OCI-LY7 (cell line): ENCODE measurements around the gene APOBEC3C. TPM values are rescaled to one million over a fixed set of nuclear protein-coding genes. Genes with fewer than 3 reads are reported as not detected.
"Not testable (repeated sequence)": the region's sequence is repeated elsewhere in the genome, so short reads cannot be mapped to it uniquely, and the experiment has no call there.

Experiments
- BruUV-seq: library from RNA; stranded (reverse); fragments of 400-500 nt; replicated peaks from 2 replicates; lab custom pipeline; 2021; lab: Mats Ljungman, UMichigan
- CTCF ChIA-PET: fragments of 300-600 bp; sonication (Branson Sonifier 250); formaldehyde crosslinking; loops from one replicate; lab custom pipeline; 2022; ENCODE audit warnings: antibody characterized with exemption; ENCODE audit not compliant: unreplicated experiment; lab: Charles Lee
- POLR2A ChIA-PET: fragments of 300-600 bp; sonication (Branson Sonifier 250); formaldehyde crosslinking; loops from one replicate; lab custom pipeline; 2022; ENCODE audit warnings: antibody characterized with exemption; lab: Charles Lee
- DNase-seq: peaks from one replicate; pipeline ENCODE4 v3.0.0-alpha.2; 2015; ENCODE audit warnings: low spot score
- H2AFZ ChIP-seq: fragments of 200-600 bp; sonication (generic), shearing (Covaris generic); 2 replicates; pipeline ENCODE4 v1.6.1; 2014; ENCODE audit warnings: mild to moderate bottlenecking, antibody characterized with exemption, low read length, moderate library complexity
- H3K27ac ChIP-seq: fragments of 200-600 bp; sonication (generic); 2 replicates; pipeline ENCODE4 v1.5.1; 2014; ENCODE audit warnings: mixed run types, low read depth, mild to moderate bottlenecking, moderate library complexity, low read length, inconsistent platforms; ENCODE audit not compliant: poor library complexity, severe bottlenecking
- H3K36me3 ChIP-seq: fragments of 200-600 bp; sonication (generic); 2 replicates; pipeline ENCODE4 v1.6.1; 2014; ENCODE audit warnings: mild to moderate bottlenecking, antibody characterized with exemption, low read length, moderate library complexity, mixed read lengths; ENCODE audit not compliant: insufficient read depth
- H3K4me1 ChIP-seq: fragments of 200-600 bp; sonication (generic); 2 replicates; pipeline ENCODE4 v1.5.1; 2014; ENCODE audit warnings: mild to moderate bottlenecking, low read length; ENCODE audit not compliant: insufficient read depth, poor library complexity, severe bottlenecking
- H3K4me2 ChIP-seq: fragments of 200-600 bp; sonication (generic); 2 replicates; pipeline ENCODE4 v1.6.1; 2014; ENCODE audit warnings: mild to moderate bottlenecking, low read length
- H3K4me3 ChIP-seq: fragments of 200-600 bp; sonication (generic); 2 replicates; pipeline ENCODE4 v1.5.1; 2014; ENCODE audit warnings: mild to moderate bottlenecking, low read depth, low read length; ENCODE audit not compliant: poor library complexity, severe bottlenecking
- H3K79me2 ChIP-seq: fragments of 200-600 bp; sonication (generic); 2 replicates; pipeline ENCODE4 v1.6.1; 2016; ENCODE audit warnings: low read depth, mild to moderate bottlenecking, low read length, moderate library complexity, mixed read lengths; ENCODE audit not compliant: insufficient read depth
- H3K9me2 ChIP-seq: fragments of 200-600 bp; sonication (generic); 2 replicates; pipeline ENCODE4 v1.6.1; 2016; ENCODE audit warnings: mild to moderate bottlenecking, low read length, mixed read lengths; ENCODE audit not compliant: insufficient read depth
- H3K9me3 ChIP-seq: fragments of 200-600 bp; sonication (generic); 2 replicates; pipeline ENCODE4 v1.6.1; 2014; ENCODE audit warnings: mild to moderate bottlenecking, mixed run types, low read length, mixed read lengths
- H4K20me1 ChIP-seq: fragments of 200-600 bp; sonication (generic); 2 replicates; pipeline ENCODE4 v1.6.1; 2014; ENCODE audit warnings: mild to moderate bottlenecking, antibody characterized with exemption, low read length, moderate library complexity, mixed read lengths; ENCODE audit not compliant: insufficient read depth
- CTCF ChIP-seq: fragments of 200-600 bp; sonication (generic); conservative IDR thresholded peaks from 2 replicates; pipeline ENCODE4 v1.5.1; 2014; ENCODE audit warnings: mild to moderate bottlenecking, antibody characterized with exemption, low read length, moderate library complexity, mixed read lengths
- EZH2phosphoT487 ChIP-seq: fragments of 200-600 bp; sonication (generic); IDR thresholded peaks from 2 replicates; pipeline ENCODE4 v1.6.1; 2018; ENCODE audit warnings: low read depth, borderline replicate concordance, mild to moderate bottlenecking, mixed run types, antibody characterized with exemption, low read length, moderate library complexity, mixed read lengths
- intact Hi-C: fragments of 100-400 bp; cut with micrococcal nuclease; formaldehyde crosslinking; loops from one replicate; pipeline ENCODE4 v1.10.0; 2022; ENCODE audit not compliant: unreplicated experiment
- total RNA-seq, 2 experiments: library from RNA; depleted of rRNA in 1 of 2; stranded (reverse); fragments of >200 nt in 1 of 2; shearing (Covaris generic) in 1 of 2; gene quantifications; 2 replicates each; pipeline ENCODE4 v1.2.3, GENCODE V29; 2014 to 2022

The APOBEC3C gene
- total RNA-seq, 2 experiments from 2014 or later = 4.3 to 74.0 TPM

DNA sequence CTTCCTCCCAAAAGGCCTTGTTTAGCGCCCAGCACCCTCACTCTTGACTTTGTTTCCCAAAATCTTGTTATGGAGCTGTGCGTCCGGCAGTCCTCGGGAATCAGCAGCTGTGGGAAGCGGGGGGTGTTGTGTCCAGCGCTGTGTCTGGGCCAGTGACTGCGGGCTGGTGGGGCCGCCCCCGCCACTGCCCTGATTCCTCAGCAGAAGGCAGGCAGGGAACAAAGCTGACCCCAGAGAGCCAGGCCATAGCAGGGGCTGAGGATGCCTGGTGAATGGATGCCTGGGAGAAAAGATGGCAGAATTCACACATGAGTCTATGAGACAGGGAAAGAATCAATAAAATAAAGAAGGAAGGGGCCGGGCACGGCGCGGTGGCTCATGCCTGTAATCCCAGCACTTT is 2.5 kb downstream of the APOBEC3C start:
- intact Hi-C loops = no loop called here
- Histone ChIP-seq H3K27ac (no peak overlapping the region), H3K9me3 (no peaks in the 10 kb centered on the region), H3K4me2 (no peak overlapping the region), H4K20me1 (no peaks in the 10 kb centered on the region), H3K79me2 (peaks cover 11% of the 10 kb centered on the region; the same call in 1 of the 2 replicates), H3K4me1 (peaks cover 41% of the 10 kb centered on the region), H3K4me3 (no peak overlapping the region), H3K9me2 (no peaks in the 10 kb centered on the region), H3K36me3 (no peaks in the 10 kb centered on the region), H2AFZ (no peak overlapping the region)
- no TSS peak for BruUV-seq
- ChIA-PET POLR2A (interaction anchor here (0.6 kb wide), 1 partner anchor 146 kb away, joined by 3 read pairs; no protein-coding TSS in a partner anchor), CTCF (no interaction called here)
- TF ChIP-seq CTCF (no peak), EZH2phosphoT487 (no peak)
- DNase-seq = no peak

DNA sequence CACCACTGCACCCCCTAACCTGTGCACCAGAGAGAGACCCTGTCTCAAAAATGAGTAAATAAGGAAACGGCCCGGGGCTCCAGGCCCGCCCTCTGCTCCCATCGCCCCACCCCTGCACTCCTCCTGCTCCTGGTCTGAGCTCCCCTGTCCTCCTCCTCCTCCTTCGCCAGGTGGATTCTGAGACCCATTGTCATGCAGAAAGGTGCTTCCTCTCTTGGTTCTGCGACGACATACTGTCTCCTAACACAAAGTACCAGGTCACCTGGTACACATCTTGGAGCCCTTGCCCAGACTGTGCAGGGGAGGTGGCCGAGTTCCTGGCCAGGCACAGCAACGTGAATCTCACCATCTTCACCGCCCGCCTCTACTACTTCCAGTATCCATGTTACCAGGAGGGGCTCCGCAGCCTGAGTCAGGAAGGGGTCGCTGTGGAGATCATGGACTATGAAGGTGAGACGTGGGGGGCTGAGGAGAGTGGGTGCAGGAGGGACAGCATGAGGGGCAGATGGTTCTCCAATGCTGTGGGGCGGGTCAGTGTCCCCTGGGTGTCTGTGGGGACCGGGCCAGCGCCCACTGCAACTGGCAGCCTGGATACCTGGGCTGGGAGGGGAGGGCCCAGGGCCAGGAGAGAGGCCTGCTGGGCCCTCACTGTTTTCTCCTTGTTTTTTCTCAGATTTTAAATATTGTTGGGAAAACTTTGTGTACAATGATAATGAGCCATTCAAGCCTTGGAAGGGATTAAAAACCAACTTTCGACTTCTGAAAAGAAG is 3.7 kb downstream of the APOBEC3C start:
- Histone ChIP-seq H3K4me2 (no peak overlapping the region), H3K79me2 (peaks cover 23% of the 10 kb centered on the region; the same call in 1 of the 2 replicates)

DNA sequence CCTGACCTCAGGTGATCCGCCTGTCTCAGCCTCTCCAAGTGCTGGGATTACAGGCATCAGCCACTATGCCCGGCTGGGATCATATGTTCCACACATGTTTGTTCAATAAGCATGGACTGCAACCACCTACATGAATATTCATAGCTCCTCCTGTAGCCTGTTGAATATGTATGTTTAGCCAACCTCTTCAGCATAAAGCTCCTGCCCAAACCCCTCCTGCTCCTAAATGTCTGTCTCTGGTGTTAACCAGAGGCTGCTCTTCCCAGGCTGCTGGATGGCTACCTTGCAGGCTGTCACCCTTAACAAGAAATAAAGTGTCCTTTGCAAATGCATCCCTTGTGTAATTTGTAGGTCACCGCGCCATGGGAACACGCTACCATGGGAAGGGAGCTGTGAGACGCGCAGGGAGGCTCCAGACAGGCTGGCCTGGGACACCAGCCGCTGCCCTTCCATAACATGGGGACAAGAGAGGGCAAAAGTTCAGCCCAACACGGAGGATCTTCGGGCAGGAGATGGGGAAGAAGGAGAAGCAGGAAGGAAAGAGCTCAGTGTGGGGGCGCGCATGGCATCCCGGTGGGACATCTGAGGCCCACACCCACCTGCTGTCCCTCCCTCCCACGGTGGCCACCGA is 6.1 kb downstream of the APOBEC3C start:
- intact Hi-C loops, H3K9me3 ChIP-seq: not testable (repeated sequence)

More for the DNA sequence above, 3.7 kb downstream of the APOBEC3C start:
- TF ChIP-seq CTCF (no peak), EZH2phosphoT487 (no peak)
- no peaks in the 10 kb centered on the region for H3K9me2 ChIP-seq
- no peak for DNase-seq
- BruUV-seq = no TSS peak
- no peak overlapping the region for H2AFZ ChIP-seq
- intact Hi-C loops = no loop called here
- no peaks in the 10 kb centered on the region for H4K20me1 ChIP-seq
- ChIA-PET CTCF (no interaction called here), POLR2A (no interaction called here)
- H3K4me3 ChIP-seq = no peak overlapping the region
- no peaks in the 10 kb centered on the region for H3K36me3 ChIP-seq
- H3K27ac ChIP-seq = no peak overlapping the region
- peaks cover 50% of the 10 kb centered on the region for H3K4me1 ChIP-seq
- no peaks in the 10 kb centered on the region for H3K9me3 ChIP-seq

More for the DNA sequence above, 6.1 kb downstream of the APOBEC3C start:
- H2AFZ ChIP-seq, H3K9me2 ChIP-seq, H4K20me1 ChIP-seq, BruUV-seq, CTCF ChIA-PET: not testable (repeated sequence)
- POLR2A ChIA-PET = interaction anchor here (0.6 kb wide), 1 partner anchor 121 kb away, joined by 3 read pairs; no protein-coding TSS in a partner anchor
- Histone ChIP-seq H3K79me2 (peaks cover 19% of the 10 kb centered on the region; the same call in 1 of the 2 replicates), H3K27ac (peak overlapping the region; percentile 74), H3K4me2 (peak overlapping the region; percentile 98), H3K36me3 (peaks cover 16% of the 10 kb centered on the region), H3K4me3 (peak overlapping the region; percentile 75), H3K4me1 (peaks cover 55% of the 10 kb centered on the region)
- DNase-seq = peak; percentile 50
